Kidney (tissue), 14 donors: ENCODE measurements around the gene EME1. TPM values are rescaled to one million over a fixed set of nuclear protein-coding genes. Genes with fewer than 3 reads are reported as not detected.

Experiments
- DNase-seq, 5 donors: peaks; one replicate each; pipeline ENCODE4 v3.0.0-alpha.2; 2013 to 2020
- FAIRE-seq: peaks from 2 replicates; lab custom pipeline; 2012; peaks lifted over from hg19 to GRCh38; lab: Jason Lieb, UNC
- H3K27ac ChIP-seq, 2 donors: one replicate each; pipeline ENCODE4 v1.7.0; 2013; ENCODE audit warnings: low read depth in 2 of 2, low read length in 2 of 2, inconsistent platforms in 1 of 2
- H3K27me3 ChIP-seq: one replicate; pipeline ENCODE4 v1.7.1; 2013; ENCODE audit warnings: low read length, inconsistent platforms; ENCODE audit not compliant: control insufficient read depth, insufficient read depth
- H3K36me3 ChIP-seq, 3 donors: one replicate each; pipeline versions ENCODE4 v1.7.0 to v1.7.1; 2013; ENCODE audit warnings: low read length in 3 of 3, control low read depth in 1 of 3, inconsistent platforms in 1 of 3; ENCODE audit not compliant: insufficient read depth in 3 of 3, control insufficient read depth in 2 of 3
- H3K4me1 ChIP-seq, 3 donors: one replicate each; pipeline versions ENCODE4 v1.7.0 to v1.7.1; 2013; ENCODE audit warnings: low read length in 3 of 3, inconsistent platforms in 1 of 3, low read depth in 1 of 3; ENCODE audit not compliant: control insufficient read depth in 2 of 3, insufficient read depth in 2 of 3
- H3K4me3 ChIP-seq, 3 donors: one replicate each; pipeline versions ENCODE4 v1.7.0 to v1.8.1; 2013; ENCODE audit warnings: low read length in 3 of 3, control low read depth in 1 of 3, inconsistent platforms in 1 of 3
- H3K9ac ChIP-seq, 3 donors: one replicate each; pipeline versions ENCODE4 v1.7.0 to v1.7.1; 2013; ENCODE audit warnings: low read length in 3 of 3, control low read depth in 1 of 3, inconsistent platforms in 1 of 3
- H3K9me3 ChIP-seq, 3 donors: one replicate each; pipeline versions ENCODE4 v1.7.0 to v1.7.1; 2013; ENCODE audit warnings: low read length in 3 of 3, control low read depth in 1 of 3, inconsistent platforms in 1 of 3; ENCODE audit not compliant: control insufficient read depth in 2 of 3, insufficient read depth in 1 of 3
- CTCF ChIP-seq: IDR thresholded peaks from 3 replicates; pipeline ENCODE4 v1.5.1; 2012; ENCODE audit warnings: mild to moderate bottlenecking, moderate library complexity, borderline replicate concordance; ENCODE audit not compliant: insufficient read depth; ENCODE audit errors: extremely low read depth
- intact Hi-C: fragments of 100-400 bp; cut with DNase I; formaldehyde crosslinking; loops from one replicate; pipeline ENCODE4 v1.11.1; 2022
- polyA plus RNA-seq: library from polyadenylated mRNA; stranded (reverse); fragments of 350-450 nt; fragmentation: Illumina TruSeq; extraction: RNeasy Lipid Tissue Mini Kit (QIAGEN cat#74804); gene quantifications from one replicate; pipeline ENCODE4 v1.2.3, GENCODE V29; 2014; ENCODE audit warnings: low read depth, low replicate concordance; ENCODE audit not compliant: insufficient read depth
- total RNA-seq: library from RNA; stranded (reverse); fragmentation: NEBNext Ultra II Directional; extraction: Animal tissue kit (Norgen Biotek cat#: 25700); gene quantifications from one replicate; pipeline ENCODE4 v1.2.1, GENCODE V29; 2021
- donor health status: control.
- donor health status: control.
- donor health status: control.
- donor health status: control.
- donor health status: control.
- donor health status: DM: yes; HTN: yes; CAD: no.
- donor health status: Normal renal cell carcinoma (clear cell type).

Gene EME1
- total and polyA plus RNA-seq, 2 donors from 2014 or later: 1.0 TPM; not detected in 1

- Histone ChIP-seq H3K36me3 (no peaks in the 10 kb centered on the region), H3K4me1 (peaks cover 0 to 23% (median 20%) of the 10 kb centered on the region in 3 donors), H3K27me3 (no peaks in the 10 kb centered on the region), H3K4me3 (peak overlapping the region in 2 of 3 donors; percentile 62 to 77), H3K9ac (peak overlapping the region in 2 of 3 donors; percentile 17 to 87), H3K9me3 (no peaks in the 10 kb centered on the region), H3K27ac (peak overlapping the region; percentile 59 to 80)
- intact Hi-C loops: no loop called here
- no peak for TF ChIP-seq CTCF
- DNase-seq: no peak
- no peak for FAIRE-seq
These were observed 52.1 kb downstream of the EME1 start for GRCh38 chr17:50424996-50425681.

- intact Hi-C loops: no loop called here
- peak within 1 kb of the TSS; percentile 30 to 88 (median 87) for H3K9ac ChIP-seq
- H3K27ac ChIP-seq: peak within 1 kb of the TSS; percentile 59 to 82
- H3K27me3 ChIP-seq: no peaks in the 10 kb centered on the region
- H3K4me3 ChIP-seq: peak within 1 kb of the TSS; percentile 67 to 90 (median 77)
- FAIRE-seq: no peak
- TF ChIP-seq CTCF: no peak
- H3K36me3 ChIP-seq: no peaks in the 10 kb centered on the region
- H3K9me3 ChIP-seq: no peaks in the 10 kb centered on the region
- peaks cover 3 to 23% (median 13%) of the 10 kb centered on the region in 3 donors for H3K4me1 ChIP-seq
- peak; percentile 73 to 89 (median 87) for DNase-seq
These were observed 52.8 kb downstream of the EME1 start, which contains the start of gene ACSF2 for GRCh38 chr17:50425682-50426471. Gene ACSF2, plus strand, starts transcription at chr17:50426218. Its CDS starts 44 bp downstream, at chr17:50426262.

GRCh38 chr17:50426472-50426782 lies 53.4 kb downstream of the EME1 start:
- TF ChIP-seq CTCF: no peak
- Histone ChIP-seq H3K27ac (peak overlapping the region; percentile 59 to 82), H3K4me3 (peak overlapping the region; percentile 57 to 90 (median 77)), H3K9ac (peak overlapping the region; percentile 11 to 88 (median 83)), H3K27me3 (no peaks in the 10 kb centered on the region), H3K36me3 (no peaks in the 10 kb centered on the region), H3K9me3 (no peaks in the 10 kb centered on the region), H3K4me1 (peaks cover 6 to 23% (median 13%) of the 10 kb centered on the region in 3 donors)
- no peak for FAIRE-seq
- intact Hi-C loops: no loop called here
- no peak for DNase-seq
